IPS-15b (cell line): ENCODE results near the gene GCNT1.

Source experiments
- H3K27me3 ChIP-seq: one replicate; pipeline ENCODE4 v1.6.1; 2013; ENCODE audit warnings: low read length; ENCODE audit not compliant: control insufficient read depth, insufficient read depth
- H3K36me3 ChIP-seq: one replicate; pipeline ENCODE4 v1.6.1; 2013; ENCODE audit warnings: low read length; ENCODE audit not compliant: control insufficient read depth, insufficient read depth
- H3K4me1 ChIP-seq: one replicate; pipeline ENCODE4 v1.6.1; 2013; ENCODE audit warnings: mild to moderate bottlenecking, low read length; ENCODE audit not compliant: control insufficient read depth, insufficient read depth
- H3K4me3 ChIP-seq: one replicate; pipeline ENCODE4 v1.5.1; 2013; ENCODE audit warnings: low read depth, low read length
- H3K9ac ChIP-seq: one replicate; pipeline ENCODE4 v1.6.1; 2013; ENCODE audit warnings: low read depth, mild to moderate bottlenecking, low read length
- H3K9me3 ChIP-seq: one replicate; pipeline ENCODE4 v1.6.1; 2013; ENCODE audit warnings: mild to moderate bottlenecking, low read length; ENCODE audit not compliant: control insufficient read depth, insufficient read depth

GCNT1 gene

DNA sequence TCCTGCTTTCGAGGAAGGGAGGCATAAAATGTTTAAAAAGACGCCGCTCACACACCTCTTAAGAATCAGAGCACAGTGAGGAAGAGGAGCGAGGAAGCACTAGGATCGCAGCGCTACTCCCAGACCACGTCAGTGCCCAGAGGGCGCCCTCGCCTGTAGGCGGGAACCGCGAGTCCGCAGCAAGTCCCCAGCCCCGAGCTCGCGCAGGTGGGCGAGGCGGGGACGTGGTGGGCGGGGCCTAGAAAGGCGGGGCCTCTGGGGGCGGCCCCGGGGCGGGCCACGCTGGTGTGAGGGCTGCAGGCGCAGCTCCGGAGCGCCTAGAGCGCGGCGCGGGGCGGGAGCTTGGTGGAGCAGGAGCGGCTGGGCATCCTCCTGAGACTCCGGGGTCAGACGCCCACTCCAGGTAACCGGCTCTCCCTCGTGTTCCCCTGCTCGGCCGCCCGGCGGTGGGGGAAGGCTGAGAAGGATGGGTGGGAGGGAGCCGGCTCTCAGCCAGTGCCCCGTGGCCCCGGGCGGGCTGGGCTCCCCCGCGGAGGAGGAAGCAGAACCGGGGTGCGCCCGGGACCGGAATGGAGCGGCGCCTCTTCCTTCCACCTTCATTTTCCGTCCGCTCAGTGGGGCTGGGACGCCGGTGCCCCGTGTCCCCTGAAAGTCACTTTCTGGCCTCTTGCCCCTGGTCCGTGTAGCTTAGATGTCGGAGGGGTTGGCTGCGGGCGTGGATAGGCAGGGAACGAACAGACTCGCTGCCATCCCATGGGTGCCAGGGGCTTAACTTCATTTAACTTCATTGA, at the start of gene GCNT1:
Gene GCNT1, plus strand, starts transcription at position 280 of the 791 bp plus-strand sequence. CDS start 43,200 bp downstream, outside the sequence.
- no peaks in the 10 kb centered on the region for H3K36me3 ChIP-seq
- peak within 1 kb of the TSS; percentile 76 for H3K9ac ChIP-seq
- H3K4me1 ChIP-seq = peaks cover 8% of the 10 kb centered on the region
- peak within 1 kb of the TSS; percentile 63 for H3K4me3 ChIP-seq
- H3K9me3 ChIP-seq = no peaks in the 10 kb centered on the region
- H3K27me3 ChIP-seq = peaks cover 3% of the 10 kb centered on the region

DNA sequence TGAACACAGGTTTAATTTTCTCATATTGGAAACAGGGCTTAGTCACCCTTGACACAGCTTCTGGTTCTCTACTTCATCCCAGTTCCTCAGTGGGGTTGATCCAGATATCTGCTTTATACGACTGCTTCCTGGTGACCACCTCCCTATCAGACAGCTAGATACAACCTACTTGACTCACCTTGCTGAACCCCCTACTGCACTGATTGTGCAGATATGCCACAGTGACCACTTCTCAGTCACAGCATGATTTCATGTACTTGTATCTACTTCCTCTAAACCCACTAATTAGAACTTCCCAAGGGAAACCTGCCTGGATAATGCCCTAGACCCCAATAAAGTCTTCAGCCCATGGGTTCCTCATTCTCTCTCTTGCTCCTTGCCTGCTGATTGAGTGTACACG, 46.3 kb upstream of the GCNT1 start:
- Histone ChIP-seq H3K27me3 (no peaks in the 10 kb centered on the region), H3K4me1 (peaks cover 6% of the 10 kb centered on the region), H3K9me3 (no peaks in the 10 kb centered on the region), H3K36me3 (no peaks in the 10 kb centered on the region), H3K9ac (no peak overlapping the region), H3K4me3 (no peak overlapping the region)

DNA sequence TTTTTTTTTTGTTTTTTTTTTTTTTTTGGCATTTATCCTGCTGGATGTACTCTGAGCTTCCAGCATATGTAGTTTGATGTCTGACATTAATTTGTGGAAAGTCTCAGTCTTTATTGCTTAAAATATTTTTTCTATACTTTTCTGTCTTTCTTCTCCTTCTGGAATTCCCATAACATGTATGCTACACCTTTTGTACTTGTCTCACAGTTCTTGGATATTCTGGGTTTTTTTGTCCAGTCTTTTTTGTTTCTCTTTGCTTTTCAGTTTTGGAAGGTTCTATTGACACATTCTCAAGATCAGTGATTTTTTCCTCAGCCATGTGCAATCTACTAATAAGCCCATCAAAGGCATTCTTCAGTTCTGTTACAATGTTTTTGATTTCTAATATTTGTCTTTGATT, 45.3 kb upstream of the GCNT1 start:
- Histone ChIP-seq H3K4me1 (peaks cover 7% of the 10 kb centered on the region), H3K9me3 (no peaks in the 10 kb centered on the region), H3K9ac (no peak overlapping the region), H3K36me3 (no peaks in the 10 kb centered on the region), H3K27me3 (no peaks in the 10 kb centered on the region), H3K4me3 (no peak overlapping the region)

DNA sequence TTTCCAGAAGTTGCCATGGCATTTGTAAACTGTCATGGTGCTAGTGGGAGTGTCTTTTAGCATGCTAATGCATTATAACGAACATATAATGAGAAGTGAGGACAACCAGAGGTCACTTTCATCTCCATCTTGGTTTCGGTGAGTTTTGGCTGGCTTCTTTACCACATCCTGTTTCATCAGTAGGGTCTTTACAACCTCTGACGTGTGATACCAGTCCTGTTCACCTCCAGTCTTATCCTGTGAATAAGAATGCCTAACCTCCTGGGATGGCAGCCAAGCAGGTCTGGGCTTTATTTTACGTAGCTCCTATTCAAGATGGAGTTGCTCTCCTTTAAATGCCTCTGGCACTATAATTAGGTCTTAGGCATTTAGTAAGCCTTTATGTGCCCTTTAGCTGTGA, 44.3 kb upstream of the GCNT1 start:
- peaks cover 7% of the 10 kb centered on the region for H3K4me1 ChIP-seq
- no peaks in the 10 kb centered on the region for H3K27me3 ChIP-seq
- H3K4me3 ChIP-seq = no peak overlapping the region
- no peaks in the 10 kb centered on the region for H3K9me3 ChIP-seq
- no peaks in the 10 kb centered on the region for H3K36me3 ChIP-seq
- H3K9ac ChIP-seq = no peak overlapping the region

DNA sequence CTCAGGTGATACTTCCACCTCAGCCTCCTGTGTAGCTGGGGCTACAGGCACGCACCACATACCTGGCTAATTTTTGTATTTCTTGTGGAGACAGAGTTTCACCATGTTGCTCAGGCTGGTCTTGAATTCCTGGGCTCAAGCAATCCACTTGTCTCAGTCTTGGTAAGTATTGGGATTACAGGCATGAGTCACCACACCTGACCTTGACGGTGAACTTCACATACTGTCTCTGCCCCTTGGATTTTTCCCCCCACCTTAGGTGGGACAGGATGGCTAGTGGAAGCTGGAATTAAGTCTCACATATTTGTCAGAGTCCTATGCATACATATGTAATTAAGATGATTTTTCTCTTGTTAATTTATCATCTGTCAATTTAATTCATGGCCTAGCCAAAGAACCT, 43.8 kb upstream of the GCNT1 start:
- no peaks in the 10 kb centered on the region for H3K36me3 ChIP-seq
- no peaks in the 10 kb centered on the region for H3K9me3 ChIP-seq
- no peak overlapping the region for H3K9ac ChIP-seq
- H3K4me3 ChIP-seq = no peak overlapping the region
- H3K27me3 ChIP-seq = no peaks in the 10 kb centered on the region
- H3K4me1 ChIP-seq = peaks cover 7% of the 10 kb centered on the region

DNA sequence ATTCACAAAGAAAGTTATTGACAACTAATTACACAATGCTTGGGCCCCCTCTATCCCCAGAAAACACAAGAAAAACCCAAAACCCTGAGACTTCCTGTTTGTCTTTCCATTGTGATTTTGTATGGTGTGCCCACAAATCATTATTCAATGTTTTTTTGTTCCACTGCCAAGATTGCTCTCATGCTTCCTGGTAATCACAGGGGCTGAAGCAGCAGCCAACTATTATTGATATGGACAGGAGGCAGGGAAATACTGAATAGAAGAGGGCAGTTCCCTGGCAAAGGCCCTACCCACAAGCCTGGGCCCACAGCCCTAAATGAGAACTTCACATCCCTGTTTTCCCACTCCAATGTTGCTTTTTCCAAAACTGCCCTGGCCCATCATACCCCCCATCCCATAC, 43.3 kb upstream of the GCNT1 start:
- peaks cover 7% of the 10 kb centered on the region for H3K4me1 ChIP-seq
- H3K4me3 ChIP-seq = no peak overlapping the region
- no peaks in the 10 kb centered on the region for H3K36me3 ChIP-seq
- H3K9ac ChIP-seq = no peak overlapping the region
- no peaks in the 10 kb centered on the region for H3K27me3 ChIP-seq
- H3K9me3 ChIP-seq = no peaks in the 10 kb centered on the region

DNA sequence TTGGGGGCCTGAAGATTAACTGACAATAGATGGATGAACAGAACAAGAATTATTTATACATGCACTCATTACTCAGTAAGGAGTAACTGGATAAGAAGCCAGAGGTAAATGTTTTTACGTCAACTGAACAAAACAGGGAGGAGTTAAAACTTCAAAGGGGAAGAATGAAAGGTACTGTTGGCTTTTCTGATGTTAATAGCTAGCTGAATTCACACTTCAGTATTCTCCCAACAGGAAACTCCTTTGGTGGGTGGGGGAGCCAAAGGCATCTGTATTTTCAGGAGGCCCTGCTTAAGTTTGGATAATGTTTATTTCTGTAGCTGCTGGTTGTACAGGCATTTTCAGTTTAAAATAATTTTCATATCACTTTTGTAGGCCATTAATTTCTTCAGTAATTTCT, 41.6 kb upstream of the GCNT1 start:
- H3K36me3 ChIP-seq = no peaks in the 10 kb centered on the region
- no peaks in the 10 kb centered on the region for H3K9me3 ChIP-seq
- H3K9ac ChIP-seq = no peak overlapping the region
- H3K4me1 ChIP-seq = peaks cover 7% of the 10 kb centered on the region
- H3K4me3 ChIP-seq = no peak overlapping the region
- H3K27me3 ChIP-seq = no peaks in the 10 kb centered on the region

DNA sequence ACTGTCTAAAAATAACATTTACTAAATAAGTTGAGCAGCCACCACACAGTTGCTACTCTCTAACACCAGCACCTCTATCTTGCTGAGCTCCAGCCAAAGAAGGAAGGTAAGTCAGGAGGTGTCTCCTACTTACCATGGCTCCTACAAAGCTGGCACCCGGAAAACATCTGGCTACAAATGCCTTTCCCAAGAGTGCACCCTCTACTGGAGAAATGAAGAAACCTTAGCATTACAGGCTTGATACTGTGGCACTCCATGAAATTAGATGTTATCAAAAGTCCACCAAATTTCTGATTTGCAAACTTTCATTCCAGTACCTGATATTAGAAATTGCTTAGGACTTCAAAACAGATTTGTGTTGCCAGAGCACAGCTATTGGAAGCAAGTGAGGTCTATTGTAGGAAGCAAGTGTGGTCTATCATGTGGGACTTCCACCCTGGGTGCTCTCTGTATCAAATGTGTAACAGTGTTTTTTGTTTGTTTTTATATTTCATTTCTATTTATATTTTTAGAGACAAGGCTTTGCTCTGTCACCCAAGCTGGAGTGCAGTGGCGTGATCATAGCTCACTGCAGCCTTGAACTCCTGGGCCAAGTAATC, 39.1 kb upstream of the GCNT1 start:
- no peaks in the 10 kb centered on the region for H3K36me3 ChIP-seq
- H3K4me1 ChIP-seq = peaks cover 7% of the 10 kb centered on the region
- no peak overlapping the region for H3K9ac ChIP-seq
- no peaks in the 10 kb centered on the region for H3K27me3 ChIP-seq
- no peaks in the 10 kb centered on the region for H3K9me3 ChIP-seq
- H3K4me3 ChIP-seq = no peak overlapping the region

DNA sequence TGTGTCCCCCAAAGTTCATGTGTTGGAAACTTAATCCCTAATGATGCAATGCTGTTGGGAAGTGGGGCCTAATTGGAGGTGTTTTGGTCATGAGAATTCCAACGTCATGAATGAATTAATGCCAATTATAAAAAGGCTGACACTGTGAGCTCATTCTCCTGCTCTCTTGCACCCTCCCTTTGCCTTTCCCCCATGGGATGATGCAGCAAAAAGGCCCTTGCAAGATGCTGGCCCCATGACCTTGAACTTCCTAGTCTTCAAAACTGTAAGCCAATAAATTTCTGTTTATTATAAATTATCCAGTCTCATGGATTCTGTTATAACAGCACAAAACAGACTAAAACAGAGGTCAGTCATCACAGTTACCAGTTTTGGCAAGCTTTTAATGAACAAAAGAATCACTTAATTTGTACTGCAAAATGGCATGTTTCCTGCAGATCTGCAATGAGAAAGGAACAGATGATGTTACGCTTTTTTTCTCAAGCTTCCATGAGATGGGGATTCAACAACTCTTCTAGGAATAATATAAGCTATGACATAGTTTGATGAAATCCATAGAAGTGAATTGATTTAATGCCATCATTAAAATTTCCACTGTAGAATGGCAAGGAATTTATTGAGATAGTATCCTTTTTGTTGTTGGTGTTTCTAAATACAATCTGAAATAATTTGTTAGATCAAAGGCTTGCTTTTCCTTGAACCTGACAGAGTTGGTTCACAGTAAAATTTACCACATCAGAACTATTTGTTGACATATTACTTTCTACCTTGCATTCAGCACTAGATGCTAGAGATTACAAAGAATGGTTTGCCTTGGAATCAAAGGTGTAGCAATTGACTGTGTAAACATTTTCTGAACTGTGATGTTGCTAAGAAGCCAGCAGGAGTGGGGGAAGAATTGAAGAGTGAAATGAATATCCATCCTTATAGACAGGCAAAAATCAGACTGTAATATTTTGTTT, 35.5 kb upstream of the GCNT1 start:
- no peaks in the 10 kb centered on the region for H3K9me3 ChIP-seq
- H3K36me3 ChIP-seq = no peaks in the 10 kb centered on the region
- no peak overlapping the region for H3K4me3 ChIP-seq
- H3K27me3 ChIP-seq = no peaks in the 10 kb centered on the region
- H3K9ac ChIP-seq = no peak overlapping the region
- H3K4me1 ChIP-seq = no peaks in the 10 kb centered on the region

DNA sequence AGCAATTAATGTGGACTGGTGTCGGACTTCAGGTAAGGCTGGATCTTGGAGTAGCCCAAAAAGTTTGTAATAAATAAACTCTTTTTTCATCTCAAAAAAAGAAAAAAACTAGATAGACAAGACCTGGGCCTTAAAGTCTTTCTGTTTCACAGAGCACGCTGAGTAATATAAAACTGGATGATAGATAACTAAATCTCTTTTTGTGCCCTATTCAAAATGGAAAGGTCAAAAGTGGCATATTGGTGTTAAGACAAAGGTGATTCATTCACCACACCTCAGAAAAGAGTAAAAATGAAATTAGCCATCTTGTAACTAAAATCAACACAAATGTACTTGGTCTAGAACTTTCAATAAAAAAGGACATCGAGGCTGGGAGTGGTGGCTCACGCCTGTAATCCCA, 34.5 kb upstream of the GCNT1 start:
- Histone ChIP-seq H3K9ac (no peak overlapping the region), H3K9me3 (no peaks in the 10 kb centered on the region), H3K36me3 (no peaks in the 10 kb centered on the region), H3K27me3 (no peaks in the 10 kb centered on the region), H3K4me3 (no peak overlapping the region), H3K4me1 (no peaks in the 10 kb centered on the region)

DNA sequence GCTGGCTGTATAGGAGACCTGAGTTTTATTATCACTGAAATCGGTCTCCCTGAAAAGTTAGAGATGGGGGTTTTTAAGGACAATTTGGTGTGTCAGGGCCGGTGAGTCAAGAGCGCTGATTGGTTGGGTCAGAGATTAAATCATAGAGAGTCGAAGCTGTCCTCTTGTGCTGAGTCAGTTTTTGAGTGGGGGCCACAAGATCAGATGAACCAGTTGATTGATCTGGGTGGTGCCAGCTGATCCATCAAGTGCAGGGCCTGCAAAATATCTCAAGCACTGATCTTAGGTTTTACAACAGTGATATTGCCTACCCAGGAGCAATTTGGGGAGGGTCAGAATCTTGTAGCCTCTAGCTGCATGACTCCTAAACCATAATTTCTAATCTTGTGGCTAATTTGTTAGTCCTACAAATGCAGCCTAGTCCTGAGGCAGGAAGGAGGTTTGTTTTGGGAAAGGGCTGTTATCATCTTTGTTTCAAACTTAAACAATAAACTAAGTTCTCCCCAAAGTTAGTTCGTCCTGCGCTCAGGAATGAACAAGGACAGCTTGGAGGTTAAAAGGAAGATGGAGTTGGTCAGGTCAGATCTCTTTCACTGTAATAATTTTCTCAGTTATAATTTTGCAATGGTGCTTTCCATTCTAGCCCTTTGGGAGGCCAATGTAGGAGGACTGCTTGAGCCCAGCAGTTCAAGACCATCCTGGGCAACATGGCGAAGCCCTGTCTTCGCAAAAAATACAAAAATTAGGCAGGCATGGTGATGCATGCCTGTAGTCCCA, 33.1 kb upstream of the GCNT1 start:
- H3K27me3 ChIP-seq = no peaks in the 10 kb centered on the region
- no peak overlapping the region for H3K9ac ChIP-seq
- no peaks in the 10 kb centered on the region for H3K36me3 ChIP-seq
- no peak overlapping the region for H3K4me3 ChIP-seq
- no peaks in the 10 kb centered on the region for H3K4me1 ChIP-seq
- no peaks in the 10 kb centered on the region for H3K9me3 ChIP-seq
